K562 (cell line): ENCODE measurements around the gene DCLK1. TPM values are rescaled to one million over a fixed set of nuclear protein-coding genes. Genes with fewer than 3 reads are reported as not detected.

Experiments used
- ATAC-seq: fragments of 200-7000 bp; cut with Tn5 transposase; 3 replicates; pipeline ENCODE4 v1.9.1; 2020; ENCODE audit warnings: moderate library complexity
- BruUV-seq: library from RNA; stranded (reverse); fragments of 400-500 nt; replicated peaks from 2 replicates; lab custom pipeline; 2021; lab: Mats Ljungman, UMichigan
- CTCF ChIA-PET: fragments of 300-600 bp; formaldehyde crosslinking; extraction: SDS; loops from one replicate; lab custom pipeline; 2021; ENCODE audit warnings: low intra/inter-chr PET ratio; lab: Yijun Ruan, JAX
- POLR2A ChIA-PET: fragments of 300-600, 350-650 bp; sonication (Branson Sonifier 250); formaldehyde crosslinking; extraction: SDS; loops from one replicate; lab custom pipeline; 2021; ENCODE audit warnings: antibody characterized with exemption, inconsistent platforms; lab: Yijun Ruan, JAX
- DNase-seq, 4 experiments: peaks; one replicate each; pipeline versions ENCODE4 v3.0.0 to v3.0.0-alpha.2; 2011 to 2018; ENCODE audit warnings: low spot score in 3 of 4, mixed read lengths in 3 of 4; ENCODE audit errors: extremely low read depth in 1 of 4
- FAIRE-seq: peaks from 2 replicates; lab custom pipeline; 2011; peaks lifted over from hg19 to GRCh38; lab: Jason Lieb, UNC
- H2AFZ ChIP-seq: 2 replicates; pipeline ENCODE4 v1.6.0; 2011; ENCODE audit warnings: low read depth, low read length, control low read depth, inconsistent platforms
- H3K27ac ChIP-seq: fragments of 200-600 bp; 3 replicates; pipeline ENCODE4 v1.8.0; 2011; ENCODE audit warnings: low read depth, mild to moderate bottlenecking, control low read depth, inconsistent platforms, low read length, moderate library complexity, mixed read lengths; ENCODE audit errors: extremely low read depth
- H3K27me3 ChIP-seq, 2 experiments: fragments of 300-600 bp in 1 of 2; 2 replicates in 1 of 2; 3 replicates in 1 of 2; pipeline versions ENCODE4 v1.6.0 to v1.8.0; 2011; ENCODE audit warnings: inconsistent platforms in 2 of 2, low read length in 2 of 2, mild to moderate bottlenecking in 1 of 2, mixed read lengths in 1 of 2, moderate library complexity in 1 of 2; ENCODE audit not compliant: control insufficient read depth in 2 of 2, insufficient read depth in 2 of 2
- H3K36me3 ChIP-seq: fragments of 300-600 bp; 3 replicates; pipeline ENCODE4 v1.8.0; 2011; ENCODE audit warnings: mild to moderate bottlenecking, low read length, inconsistent platforms; ENCODE audit not compliant: control insufficient read depth, insufficient read depth
- H3K4me1 ChIP-seq, 2 experiments: fragments of 200-600 bp in 1 of 2; replicated peaks in 1 of 2; 2 replicates in 1 of 2; 3 replicates in 1 of 2; pipeline versions ENCODE4 v1.5.1 to v1.8.0; 2011; ENCODE audit warnings: inconsistent platforms in 2 of 2, low read length in 2 of 2, mild to moderate bottlenecking in 1 of 2, mixed read lengths in 1 of 2, moderate library complexity in 1 of 2; ENCODE audit not compliant: control insufficient read depth in 2 of 2, insufficient read depth in 2 of 2
- H3K4me2 ChIP-seq: 2 replicates; pipeline ENCODE4 v1.6.1; 2011; ENCODE audit warnings: low read length, control low read depth, inconsistent platforms, mixed read lengths; ENCODE audit not compliant: insufficient read depth
- H3K4me3 ChIP-seq: fragments of 200-600 bp; sonication (generic), shearing (Covaris generic); 2 replicates; pipeline ENCODE4 v1.5.1; 2016; ENCODE audit warnings: control low read depth, inconsistent platforms
- H3K79me2 ChIP-seq: fragments of 200-600 bp; 3 replicates; pipeline ENCODE4 v1.8.0; 2011; ENCODE audit warnings: low read length, inconsistent platforms; ENCODE audit not compliant: control insufficient read depth, insufficient read depth
- H3K9ac ChIP-seq, 2 experiments: 2 replicates each; pipeline versions ENCODE4 v1.6.0 to v1.6.1; 2011; ENCODE audit warnings: low read depth in 2 of 2, low read length in 2 of 2, control low read depth in 1 of 2, inconsistent platforms in 1 of 2, mild to moderate bottlenecking in 1 of 2, mixed read lengths in 1 of 2; ENCODE audit not compliant: insufficient read depth in 1 of 2
- H3K9me1 ChIP-seq: one replicate; pipeline ENCODE4 v1.6.0; 2011; ENCODE audit warnings: inconsistent platforms, mild to moderate bottlenecking, low read length, moderate library complexity; ENCODE audit not compliant: control insufficient read depth, insufficient read depth
- H3K9me3 ChIP-seq: replicated peaks from 2 replicates; pipeline ENCODE4 v1.5.1; 2011; ENCODE audit warnings: low read depth, low read length, inconsistent platforms; ENCODE audit not compliant: control insufficient read depth, insufficient read depth
- H4K20me1 ChIP-seq: replicated peaks from 2 replicates; pipeline ENCODE4 v1.6.1; 2011; ENCODE audit warnings: low read length, inconsistent platforms, mixed read lengths; ENCODE audit not compliant: control insufficient read depth, insufficient read depth
- FOXJ3 ChIP-seq: sonication (generic); formaldehyde crosslinking; IDR thresholded peaks from 2 replicates; pipeline ENCODE4 v1.4.0; 2020; ENCODE audit warnings: mild to moderate bottlenecking, missing genetic modification reagents
- HDAC1 ChIP-seq, 2 experiments: fragments of 450-650 bp; IDR thresholded peaks; 2 replicates each; pipeline ENCODE4 v1.6.1; 2016 to 2017; ENCODE audit warnings: inconsistent platforms in 1 of 2, mild to moderate bottlenecking in 1 of 2, moderate library complexity in 1 of 2
- LARP7 ChIP-seq: fragments of 450-650 bp; IDR thresholded peaks from 2 replicates; pipeline ENCODE4 v1.6.1; 2016
- STAG1 ChIP-seq: sonication (generic); formaldehyde crosslinking; IDR thresholded peaks from 2 replicates; pipeline ENCODE4 v1.5.0; 2020; ENCODE audit warnings: missing genetic modification reagents, borderline replicate concordance
- U2AF2 ChIP-seq: fragments of 200-400 bp; formaldehyde crosslinking; optimal IDR thresholded peaks from 2 replicates; pipeline ENCODE3; 2017; ENCODE audit warnings: low read depth, mild to moderate bottlenecking, low read length
- ZNF263 ChIP-seq: sonication (generic); formaldehyde crosslinking; IDR thresholded peaks from 2 replicates; pipeline ENCODE4 v1.8.0; 2022; ENCODE audit warnings: mild to moderate bottlenecking, missing genetic modification reagents, borderline replicate concordance
- ZNF324 ChIP-seq: fragments of 250-450 bp; sonication (Bioruptor Pico); IDR thresholded peaks from 2 replicates; pipeline ENCODE4 v1.4.0; 2020; ENCODE audit warnings: mild to moderate bottlenecking
- ZNF586 ChIP-seq: fragments of 450-650 bp; formaldehyde crosslinking; conservative IDR thresholded peaks from 2 replicates; pipeline ENCODE4 v1.4.0; 2020; ENCODE audit warnings: mild to moderate bottlenecking, moderate library complexity
- WGBS: fragments of 100-300 bp; shearing (Covaris generic); methylation state at CpG from one replicate; pipeline ENCODE4 v1.1.6; 2016; ENCODE audit warnings: low coverage, mixed read lengths; ENCODE audit not compliant: insufficient coverage; ENCODE audit errors: missing lambda C conversion rate; 5-methylcytosine and 5-hydroxymethylcytosine counted together
- in situ Hi-C: fragments of 300-500 bp; cut with MboI; formaldehyde crosslinking; loops from 4 replicates; pipeline ENCODE4 v1.15.0; 2018; ENCODE audit warnings: inconsistent platforms, mixed read lengths
- intact Hi-C: fragments of 100-400 bp; cut with micrococcal nuclease; formaldehyde crosslinking; loops from 2 replicates; pipeline ENCODE4 v1.14.2; 2022
- polyA plus RNA-seq, 8 experiments: library from polyadenylated mRNA; depleted of rRNA in 4 of 8; stranded (reverse) in 5 of 8; unstranded in 3 of 8; fragments of >200 nt; fragmentation: Nextera tagmentation in 2 of 8; fragmentation: Illumina TruSeq in 1 of 8; extraction: Ambion mirVana in 2 of 8; extraction: Trizol in 1 of 8; gene quantifications; 2 replicates each; pipeline versions ENCODE4 v1.2.1 to v1.2.3, GENCODE V29; 2011 to 2014; ENCODE audit warnings: inconsistent platforms in 1 of 8, missing spikeins in 1 of 8
- total RNA-seq, 7 experiments: library from RNA; depleted of rRNA in 6 of 7; stranded (reverse); fragments of >200 nt in 6 of 7; fragmentation: Illumina TruSeq in 2 of 7; extraction: Trizol in 2 of 7; gene quantifications; 2 replicates each; pipeline versions ENCODE4 v1.2.1 to v1.2.3, GENCODE V29; 2011 to 2021; ENCODE audit warnings: low replicate concordance in 1 of 7
- TF ChIP-seq, protein P1 (sequence below), 2 experiments: fragments of 450-650 bp; conservative IDR thresholded peaks; 2 replicates each; pipeline ENCODE4 v1.6.1; 2017; ENCODE audit warnings: mild to moderate bottlenecking in 2 of 2, moderate library complexity in 2 of 2
- TF ChIP-seq, protein P2 (sequence below): IDR thresholded peaks from 2 replicates; pipeline ENCODE4 v1.6.1; 2016; ENCODE audit warnings: missing genetic modification characterization, missing compliant biosample characterization
- TF ChIP-seq, protein P3 (sequence below), 2 experiments: fragments of 450-650 bp in 1 of 2; sonication (generic) in 1 of 2; formaldehyde crosslinking; conservative IDR thresholded peaks; 2 replicates each; pipeline versions ENCODE4 v1.4.0 to v1.8.1; 2020 to 2022; ENCODE audit warnings: mild to moderate bottlenecking in 1 of 2, missing genetic modification reagents in 1 of 2
- TF ChIP-seq, protein P4 (sequence below): fragments of 450-650 bp; conservative IDR thresholded peaks from 2 replicates; pipeline ENCODE4 v1.6.1; 2016; ENCODE audit warnings: missing genetic modification characterization, low read depth, mild to moderate bottlenecking, missing compliant biosample characterization, moderate library complexity
- TF ChIP-seq, protein P5 (sequence below): fragments of 450-650 bp; IDR thresholded peaks from 2 replicates; pipeline ENCODE4 v1.7.0; 2016; ENCODE audit warnings: borderline replicate concordance
- TF ChIP-seq, protein P6 (sequence below): fragments of 450-650 bp; conservative IDR thresholded peaks from 2 replicates; pipeline ENCODE4 v1.6.1; 2016; ENCODE audit warnings: missing genetic modification characterization, low read depth, mild to moderate bottlenecking, control low read depth, missing compliant biosample characterization

DCLK1 gene
- total and polyA plus RNA-seq, 9 of the 15 experiments (the other 6 are each of a cell fraction or from before 2014, with no cell fraction given) = 0.07 TPM; not detected in 8

DNA sequence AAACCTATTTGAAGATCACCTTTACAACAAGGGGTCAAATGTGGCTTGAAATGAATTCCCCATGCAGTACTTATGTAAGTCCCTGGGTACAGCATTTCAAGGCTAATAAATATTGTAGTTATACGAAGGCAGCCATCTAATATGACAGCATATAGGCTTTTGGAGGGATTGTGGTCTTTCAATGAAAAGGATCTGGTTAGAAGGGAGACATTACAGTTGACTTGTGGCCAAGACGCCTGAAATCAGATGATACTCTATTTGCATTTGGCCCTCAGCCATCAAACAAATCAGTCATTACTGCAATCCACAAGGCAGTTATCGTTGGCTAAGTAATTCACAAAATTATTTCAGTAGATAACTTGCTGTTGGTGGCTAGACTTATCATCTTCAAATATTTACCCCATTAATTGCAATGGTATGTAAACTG is 242.7 kb downstream of the DCLK1 start:
- Histone ChIP-seq H3K79me2 (no peaks in the 10 kb centered on the region), H3K36me3 (no peaks in the 10 kb centered on the region), H3K27me3 (no peaks in the 10 kb centered on the region), H3K9ac (no peak overlapping the region), H2AFZ (no peak overlapping the region), H3K9me1 (no peaks in the 10 kb centered on the region), H3K4me2 (no peak overlapping the region), H3K9me3 (no peaks in the 10 kb centered on the region), H3K27ac (no peak overlapping the region), H4K20me1 (no peaks in the 10 kb centered on the region), H3K4me1 (no peaks in the 10 kb centered on the region), H3K4me3 (no peak overlapping the region)
- in situ Hi-C loops (no loop called here), intact Hi-C loops (no loop called here)
- ChIA-PET POLR2A (no interaction called here), CTCF (no interaction called here)
- FAIRE-seq (no peak), DNase-seq (no peak), ATAC-seq (no peak)
- 0% methylated on average over 3 of the region's 3 CpGs for WGBS
- no TSS peak for BruUV-seq
- TF ChIP-seq U2AF2 (no peak), LARP7 (no peak), ZNF586 (CRISPR knock-in tag) (no peak), ZNF324 (no peak), HDAC1 (IDR thresholded peaks at IDR 0.05) (no peak), FOXJ3 (CRISPR knock-in tag) (no peak), STAG1 (CRISPR knock-in tag) (no peak), ZNF263 (CRISPR knock-in tag) (no peak)
- TF ChIP-seq, protein P1, sequence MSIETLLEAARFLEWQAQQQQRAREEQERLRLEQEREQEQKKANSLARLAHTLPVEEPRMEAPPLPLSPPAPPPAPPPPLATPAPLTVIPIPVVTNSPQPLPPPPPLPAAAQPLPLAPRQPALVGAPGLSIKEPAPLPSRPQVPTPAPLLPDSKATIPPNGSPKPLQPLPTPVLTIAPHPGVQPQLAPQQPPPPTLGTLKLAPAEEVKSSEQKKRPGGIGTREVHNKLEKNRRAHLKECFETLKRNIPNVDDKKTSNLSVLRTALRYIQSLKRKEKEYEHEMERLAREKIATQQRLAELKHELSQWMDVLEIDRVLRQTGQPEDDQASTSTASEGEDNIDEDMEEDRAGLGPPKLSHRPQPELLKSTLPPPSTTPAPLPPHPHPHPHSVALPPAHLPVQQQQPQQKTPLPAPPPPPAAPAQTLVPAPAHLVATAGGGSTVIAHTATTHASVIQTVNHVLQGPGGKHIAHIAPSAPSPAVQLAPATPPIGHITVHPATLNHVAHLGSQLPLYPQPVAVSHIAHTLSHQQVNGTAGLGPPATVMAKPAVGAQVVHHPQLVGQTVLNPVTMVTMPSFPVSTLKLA (conservative IDR thresholded peaks at IDR 0.05) = no peak
- TF ChIP-seq, protein P2, sequence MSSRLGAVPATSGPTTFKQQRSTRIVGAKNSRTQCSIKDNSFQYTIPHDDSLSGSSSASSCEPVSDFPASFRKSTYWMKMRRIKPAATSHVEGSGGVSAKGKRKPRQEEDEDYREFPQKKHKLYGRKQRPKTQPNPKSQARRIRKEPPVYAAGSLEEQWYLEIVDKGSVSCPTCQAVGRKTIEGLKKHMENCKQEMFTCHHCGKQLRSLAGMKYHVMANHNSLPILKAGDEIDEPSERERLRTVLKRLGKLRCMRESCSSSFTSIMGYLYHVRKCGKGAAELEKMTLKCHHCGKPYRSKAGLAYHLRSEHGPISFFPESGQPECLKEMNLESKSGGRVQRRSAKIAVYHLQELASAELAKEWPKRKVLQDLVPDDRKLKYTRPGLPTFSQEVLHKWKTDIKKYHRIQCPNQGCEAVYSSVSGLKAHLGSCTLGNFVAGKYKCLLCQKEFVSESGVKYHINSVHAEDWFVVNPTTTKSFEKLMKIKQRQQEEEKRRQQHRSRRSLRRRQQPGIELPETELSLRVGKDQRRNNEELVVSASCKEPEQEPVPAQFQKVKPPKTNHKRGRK (tag) = no peak
- TF ChIP-seq, protein P3, sequence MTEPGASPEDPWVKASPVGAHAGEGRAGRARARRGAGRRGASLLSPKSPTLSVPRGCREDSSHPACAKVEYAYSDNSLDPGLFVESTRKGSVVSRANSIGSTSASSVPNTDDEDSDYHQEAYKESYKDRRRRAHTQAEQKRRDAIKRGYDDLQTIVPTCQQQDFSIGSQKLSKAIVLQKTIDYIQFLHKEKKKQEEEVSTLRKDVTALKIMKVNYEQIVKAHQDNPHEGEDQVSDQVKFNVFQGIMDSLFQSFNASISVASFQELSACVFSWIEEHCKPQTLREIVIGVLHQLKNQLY (CRISPR knock-in tag; conservative IDR thresholded peaks at IDR 0.05) = no peak
- TF ChIP-seq, protein P4, sequence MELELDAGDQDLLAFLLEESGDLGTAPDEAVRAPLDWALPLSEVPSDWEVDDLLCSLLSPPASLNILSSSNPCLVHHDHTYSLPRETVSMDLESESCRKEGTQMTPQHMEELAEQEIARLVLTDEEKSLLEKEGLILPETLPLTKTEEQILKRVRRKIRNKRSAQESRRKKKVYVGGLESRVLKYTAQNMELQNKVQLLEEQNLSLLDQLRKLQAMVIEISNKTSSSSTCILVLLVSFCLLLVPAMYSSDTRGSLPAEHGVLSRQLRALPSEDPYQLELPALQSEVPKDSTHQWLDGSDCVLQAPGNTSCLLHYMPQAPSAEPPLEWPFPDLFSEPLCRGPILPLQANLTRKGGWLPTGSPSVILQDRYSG (tag) = no peak
- TF ChIP-seq, protein P5, sequence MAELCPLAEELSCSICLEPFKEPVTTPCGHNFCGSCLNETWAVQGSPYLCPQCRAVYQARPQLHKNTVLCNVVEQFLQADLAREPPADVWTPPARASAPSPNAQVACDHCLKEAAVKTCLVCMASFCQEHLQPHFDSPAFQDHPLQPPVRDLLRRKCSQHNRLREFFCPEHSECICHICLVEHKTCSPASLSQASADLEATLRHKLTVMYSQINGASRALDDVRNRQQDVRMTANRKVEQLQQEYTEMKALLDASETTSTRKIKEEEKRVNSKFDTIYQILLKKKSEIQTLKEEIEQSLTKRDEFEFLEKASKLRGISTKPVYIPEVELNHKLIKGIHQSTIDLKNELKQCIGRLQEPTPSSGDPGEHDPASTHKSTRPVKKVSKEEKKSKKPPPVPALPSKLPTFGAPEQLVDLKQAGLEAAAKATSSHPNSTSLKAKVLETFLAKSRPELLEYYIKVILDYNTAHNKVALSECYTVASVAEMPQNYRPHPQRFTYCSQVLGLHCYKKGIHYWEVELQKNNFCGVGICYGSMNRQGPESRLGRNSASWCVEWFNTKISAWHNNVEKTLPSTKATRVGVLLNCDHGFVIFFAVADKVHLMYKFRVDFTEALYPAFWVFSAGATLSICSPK = no peak
- TF ChIP-seq, protein P6, sequence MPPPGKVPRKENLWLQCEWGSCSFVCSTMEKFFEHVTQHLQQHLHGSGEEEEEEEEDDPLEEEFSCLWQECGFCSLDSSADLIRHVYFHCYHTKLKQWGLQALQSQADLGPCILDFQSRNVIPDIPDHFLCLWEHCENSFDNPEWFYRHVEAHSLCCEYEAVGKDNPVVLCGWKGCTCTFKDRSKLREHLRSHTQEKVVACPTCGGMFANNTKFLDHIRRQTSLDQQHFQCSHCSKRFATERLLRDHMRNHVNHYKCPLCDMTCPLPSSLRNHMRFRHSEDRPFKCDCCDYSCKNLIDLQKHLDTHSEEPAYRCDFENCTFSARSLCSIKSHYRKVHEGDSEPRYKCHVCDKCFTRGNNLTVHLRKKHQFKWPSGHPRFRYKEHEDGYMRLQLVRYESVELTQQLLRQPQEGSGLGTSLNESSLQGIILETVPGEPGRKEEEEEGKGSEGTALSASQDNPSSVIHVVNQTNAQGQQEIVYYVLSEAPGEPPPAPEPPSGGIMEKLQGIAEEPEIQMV (tag) = no peak
